MCF 10A (cell line): ENCODE data around the gene PROZ. TPM values are rescaled to one million over a fixed set of nuclear protein-coding genes. Genes with fewer than 3 reads are reported as not detected.
A peak's percentile ranks its signal among the peaks of the same experiment; 100 is the strongest.

Experiments
- BruUV-seq: library from RNA; stranded (reverse); fragments of 400-500 nt; replicated peaks from 2 replicates; lab custom pipeline; 2021; lab: Mats Ljungman, UMichigan
- CTCF ChIA-PET: fragments of 300-600 bp; sonication (Branson Sonifier 250); formaldehyde crosslinking; extraction: SDS; loops from one replicate; lab custom pipeline; 2021; ENCODE audit warnings: antibody characterized with exemption, inconsistent platforms; lab: Yijun Ruan, JAX
- POLR2A ChIA-PET: fragments of 300-600, 350-650 bp; sonication (Branson Sonifier 250); formaldehyde crosslinking; extraction: SDS; loops from one replicate; lab custom pipeline; 2020; ENCODE audit warnings: antibody characterized with exemption, inconsistent platforms; lab: Yijun Ruan, JAX
- DNase-seq: peaks from one replicate; pipeline ENCODE4 v3.0.0-alpha.2; 2018; ENCODE audit not compliant: unreplicated experiment
- H3K27ac Mint-ChIP-seq: one replicate; pipeline ENCODE4 v1.8.0; 2022; ENCODE audit warnings: mild to moderate bottlenecking, low read depth, mixed read lengths; ENCODE audit not compliant: unreplicated experiment
- H3K27me3 Mint-ChIP-seq: one replicate; pipeline ENCODE4 v1.8.0; 2022; ENCODE audit warnings: mixed read lengths; ENCODE audit not compliant: insufficient read depth, unreplicated experiment
- H3K36me3 Mint-ChIP-seq: one replicate; pipeline ENCODE4 v1.8.0; 2022; ENCODE audit warnings: mild to moderate bottlenecking, moderate library complexity, mixed read lengths; ENCODE audit not compliant: insufficient read depth, unreplicated experiment
- H3K4me1 Mint-ChIP-seq: one replicate; pipeline ENCODE4 v1.8.0; 2022; ENCODE audit warnings: mixed read lengths; ENCODE audit not compliant: insufficient read depth, unreplicated experiment
- H3K4me3 Mint-ChIP-seq: one replicate; pipeline ENCODE4 v1.8.0; 2022; ENCODE audit warnings: mild to moderate bottlenecking, moderate library complexity, mixed read lengths; ENCODE audit not compliant: unreplicated experiment
- H3K9me3 Mint-ChIP-seq: one replicate; pipeline ENCODE4 v1.8.0; 2022; ENCODE audit warnings: mixed read lengths; ENCODE audit not compliant: unreplicated experiment
- intact Hi-C: fragments of 100-400 bp; cut with micrococcal nuclease; formaldehyde crosslinking; loops from 2 replicates; pipeline ENCODE4 v1.14.1; 2022
- total RNA-seq: library from RNA; stranded (reverse); gene quantifications from 2 replicates; pipeline ENCODE4 v1.2.3, GENCODE V29; 2022
- TF ChIP-seq, protein P1 (sequence below): fragments of 200-600 bp; IDR thresholded peaks from one replicate; pipeline ENCODE4 v1.8.0; 2022; ENCODE audit warnings: antibody characterized with exemption, mild to moderate bottlenecking; ENCODE audit not compliant: unreplicated experiment

Gene PROZ
- total RNA-seq, 1 experiment from 2014 or later, result not detected

DNA sequence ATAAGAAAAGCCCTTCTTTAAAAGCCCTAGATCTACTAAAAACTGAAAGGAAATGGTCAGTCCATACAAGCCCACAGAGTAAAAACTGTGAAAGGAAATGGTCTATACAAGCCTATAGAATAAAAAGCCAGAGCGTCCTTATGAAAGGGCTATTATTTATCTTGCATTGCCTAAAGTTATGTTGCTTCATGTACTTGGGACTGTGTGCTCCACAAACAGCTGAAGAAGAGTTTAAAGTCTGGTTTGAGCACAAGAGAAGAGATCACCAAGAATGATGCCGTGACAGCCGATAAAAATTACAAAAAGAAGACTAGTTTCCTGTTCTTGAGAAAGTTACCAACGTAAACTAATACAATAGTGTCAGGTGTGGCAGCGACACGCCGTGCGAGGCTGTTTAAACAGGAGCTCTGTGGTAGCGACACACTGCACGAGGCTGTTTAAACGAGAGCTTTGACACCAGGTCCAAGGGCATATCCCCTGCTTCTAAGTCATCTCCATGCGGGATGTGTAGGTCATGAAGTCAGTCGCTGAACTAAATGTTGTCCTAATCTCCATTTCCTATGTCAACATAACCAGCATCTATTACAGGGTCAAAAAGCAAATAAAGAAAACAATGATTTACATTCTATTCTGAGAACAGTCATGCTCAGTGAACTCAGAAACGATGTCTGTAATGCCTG is 25.1 kb downstream of the PROZ start:
- H3K27ac Mint-ChIP-seq, result no peak overlapping the region
- TF ChIP-seq, protein P1, sequence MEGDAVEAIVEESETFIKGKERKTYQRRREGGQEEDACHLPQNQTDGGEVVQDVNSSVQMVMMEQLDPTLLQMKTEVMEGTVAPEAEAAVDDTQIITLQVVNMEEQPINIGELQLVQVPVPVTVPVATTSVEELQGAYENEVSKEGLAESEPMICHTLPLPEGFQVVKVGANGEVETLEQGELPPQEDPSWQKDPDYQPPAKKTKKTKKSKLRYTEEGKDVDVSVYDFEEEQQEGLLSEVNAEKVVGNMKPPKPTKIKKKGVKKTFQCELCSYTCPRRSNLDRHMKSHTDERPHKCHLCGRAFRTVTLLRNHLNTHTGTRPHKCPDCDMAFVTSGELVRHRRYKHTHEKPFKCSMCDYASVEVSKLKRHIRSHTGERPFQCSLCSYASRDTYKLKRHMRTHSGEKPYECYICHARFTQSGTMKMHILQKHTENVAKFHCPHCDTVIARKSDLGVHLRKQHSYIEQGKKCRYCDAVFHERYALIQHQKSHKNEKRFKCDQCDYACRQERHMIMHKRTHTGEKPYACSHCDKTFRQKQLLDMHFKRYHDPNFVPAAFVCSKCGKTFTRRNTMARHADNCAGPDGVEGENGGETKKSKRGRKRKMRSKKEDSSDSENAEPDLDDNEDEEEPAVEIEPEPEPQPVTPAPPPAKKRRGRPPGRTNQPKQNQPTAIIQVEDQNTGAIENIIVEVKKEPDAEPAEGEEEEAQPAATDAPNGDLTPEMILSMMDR, result no peak
- no peak overlapping the region for H3K4me3 Mint-ChIP-seq
- no TSS peak for BruUV-seq
- CTCF ChIA-PET, result interaction anchor here (1.3 kb wide), 1 partner anchor 9 kb away, joined by 3 read pairs; no protein-coding TSS in a partner anchor
- no peak for DNase-seq
- peaks cover 81% of the 10 kb centered on the region for H3K36me3 Mint-ChIP-seq
- no peaks in the 10 kb centered on the region for H3K9me3 Mint-ChIP-seq
- POLR2A ChIA-PET, result interaction anchor here (1.7 kb wide), 1 partner anchor 25 kb away, joined by 4 read pairs; the partner anchor contains the start of genes CUL4A and PCID2
- no peaks in the 10 kb centered on the region for H3K27me3 Mint-ChIP-seq
- H3K4me1 Mint-ChIP-seq, result peaks cover 8% of the 10 kb centered on the region
- intact Hi-C loops, result no loop called here

DNA sequence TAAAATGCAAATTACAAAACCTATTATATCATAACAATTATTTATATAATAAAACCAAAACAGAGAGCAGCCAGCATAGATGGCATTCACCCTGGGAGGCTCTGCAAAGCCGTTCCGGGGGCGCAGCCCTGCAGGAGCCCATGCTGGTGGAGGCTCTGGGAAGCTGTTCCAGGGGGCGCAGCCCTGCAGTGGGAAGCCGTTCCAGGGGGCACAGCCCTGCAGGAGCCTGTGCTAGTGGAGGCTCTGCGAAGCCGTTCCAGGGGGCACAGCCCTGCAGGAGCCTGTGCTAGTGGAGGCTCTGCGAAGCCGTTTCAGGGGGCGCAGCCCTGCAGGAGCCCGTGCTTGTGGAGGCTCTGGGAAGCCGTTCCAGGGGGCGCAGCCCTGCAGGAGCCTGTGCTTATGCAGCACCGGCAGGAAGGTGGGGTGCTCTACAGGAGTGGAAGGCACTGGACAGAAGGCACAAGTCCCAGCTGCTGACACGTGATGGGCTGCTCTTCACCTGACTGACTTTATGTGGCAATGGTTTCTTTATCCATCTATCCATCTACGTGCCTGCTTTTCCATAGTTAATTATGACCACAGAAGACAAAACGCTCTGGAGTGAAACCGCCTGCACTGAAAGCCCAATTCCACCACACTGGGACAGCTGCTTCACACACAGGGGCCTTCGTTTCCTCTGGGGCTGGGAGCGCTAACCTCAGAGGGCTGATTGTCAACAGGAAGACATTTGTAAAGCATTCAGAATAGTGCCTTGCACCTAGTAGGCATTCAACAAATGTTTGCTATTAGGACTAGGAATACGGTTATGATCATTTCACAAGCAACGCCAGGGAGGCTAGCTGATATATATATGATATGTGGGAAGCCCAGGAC is 26.4 kb downstream of the PROZ start:
- TF ChIP-seq, protein P1, result no peak
- CTCF ChIA-PET, result interaction anchor here (0.6 to 1.3 kb wide), 5 partner anchors 11 to 151 kb away, joined by 3 to 6 read pairs (median 3); partner anchors contain the start of gene LAMP1
- H3K27ac Mint-ChIP-seq, result no peak overlapping the region
- intact Hi-C loops, result no loop called here
- no peaks in the 10 kb centered on the region for H3K27me3 Mint-ChIP-seq
- peaks cover 81% of the 10 kb centered on the region for H3K36me3 Mint-ChIP-seq
- no peak overlapping the region for H3K4me3 Mint-ChIP-seq
- BruUV-seq, result no TSS peak
- H3K4me1 Mint-ChIP-seq, result peaks cover 8% of the 10 kb centered on the region
- POLR2A ChIA-PET, result interaction anchor here (3.1 kb wide), 1 partner anchor 23 kb away, joined by 41 read pairs; the partner anchor contains the start of genes CUL4A and PCID2
- H3K9me3 Mint-ChIP-seq, result no peaks in the 10 kb centered on the region
- no peak for DNase-seq

DNA sequence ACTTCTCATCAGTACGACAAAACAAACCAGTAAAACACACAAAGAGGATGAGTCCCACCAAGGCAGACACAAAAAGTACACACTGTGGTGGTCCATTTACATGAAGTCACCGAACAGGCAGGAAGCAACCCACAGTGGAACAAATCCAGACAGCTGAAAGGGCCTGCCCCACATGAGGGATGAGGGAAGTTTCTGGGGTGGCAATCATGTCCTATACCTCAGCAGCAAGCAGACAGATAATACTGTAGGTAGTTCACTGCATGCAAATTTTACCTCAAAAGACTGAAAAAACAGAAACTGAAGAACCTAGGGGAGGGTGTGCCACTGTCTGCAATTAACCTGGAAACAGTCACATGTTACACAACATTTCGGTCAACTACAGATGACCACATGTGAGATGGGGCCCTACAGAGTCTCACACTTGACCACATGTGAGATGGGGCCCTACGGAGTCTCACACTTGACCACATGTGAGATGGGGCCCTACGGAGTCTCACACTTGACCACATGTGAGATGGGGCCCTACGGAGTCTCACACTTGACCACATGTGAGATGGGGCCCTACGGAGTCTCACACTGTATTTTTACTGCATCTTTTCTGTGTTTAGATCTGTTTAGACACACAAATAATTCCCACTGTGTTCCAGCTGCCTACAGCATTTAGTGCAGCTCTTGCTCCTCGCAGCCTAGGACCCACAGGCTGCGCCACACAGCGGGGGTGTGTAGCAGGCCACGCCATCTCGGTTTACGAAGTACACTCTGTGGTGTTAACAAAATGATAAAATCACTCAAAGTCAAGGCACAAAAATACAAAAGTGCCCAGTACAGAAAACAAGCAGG is 27.8 kb downstream of the PROZ start:
- Mint-ChIP-seq H3K27ac (peak overlapping the region; percentile 43), H3K4me1 (peaks cover 8% of the 10 kb centered on the region), H3K9me3 (no peaks in the 10 kb centered on the region), H3K36me3 (peaks cover 83% of the 10 kb centered on the region), H3K4me3 (no peak overlapping the region), H3K27me3 (no peaks in the 10 kb centered on the region)
- intact Hi-C loops, result no loop called here
- POLR2A ChIA-PET, result interaction anchor here (1.3 to 3.1 kb wide), 5 partner anchors 7 to 32 kb away, joined by 3 to 41 read pairs (median 6); partner anchors contain the start of genes CUL4A and PCID2
- TF ChIP-seq, protein P1, result no peak
- CTCF ChIA-PET, result interaction anchor here (0.6 to 1.1 kb wide), 3 partner anchors 152 to 285 kb away, joined by 3 to 4 read pairs (median 4); no protein-coding TSS in a partner anchor
- DNase-seq, result no peak
- BruUV-seq, result no TSS peak
